ENCODE results near the gene ATAD3B.

DNA sequence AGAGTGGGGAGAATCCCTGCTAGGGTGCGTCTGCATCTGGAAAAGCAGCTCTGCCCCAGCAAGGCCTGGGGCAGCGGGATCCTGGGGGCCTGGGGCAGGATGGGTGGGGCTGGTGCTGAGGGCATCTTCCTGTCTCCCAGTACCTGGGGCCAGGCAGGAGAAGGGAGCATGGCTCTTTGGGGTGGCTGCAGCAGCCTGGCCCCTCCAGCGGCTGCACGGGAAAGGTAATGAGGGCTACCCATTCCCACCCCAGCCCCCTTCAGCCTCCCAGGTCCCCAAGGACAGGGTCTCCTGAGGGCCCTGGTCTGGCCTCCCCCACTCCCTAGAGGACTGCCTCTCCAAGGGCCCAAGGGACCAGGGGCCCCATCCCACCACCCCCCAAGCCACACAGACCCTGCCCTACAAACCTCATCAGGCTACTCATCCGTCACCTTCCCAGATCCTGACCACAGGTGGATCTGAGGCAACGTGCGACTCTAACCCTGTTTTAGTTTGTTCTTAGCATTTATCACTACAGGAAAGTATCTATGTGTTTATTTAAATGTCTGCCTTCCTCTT lies 49.6 kb upstream of the ATAD3B start:
- TF ChIP-seq, protein P1, sequence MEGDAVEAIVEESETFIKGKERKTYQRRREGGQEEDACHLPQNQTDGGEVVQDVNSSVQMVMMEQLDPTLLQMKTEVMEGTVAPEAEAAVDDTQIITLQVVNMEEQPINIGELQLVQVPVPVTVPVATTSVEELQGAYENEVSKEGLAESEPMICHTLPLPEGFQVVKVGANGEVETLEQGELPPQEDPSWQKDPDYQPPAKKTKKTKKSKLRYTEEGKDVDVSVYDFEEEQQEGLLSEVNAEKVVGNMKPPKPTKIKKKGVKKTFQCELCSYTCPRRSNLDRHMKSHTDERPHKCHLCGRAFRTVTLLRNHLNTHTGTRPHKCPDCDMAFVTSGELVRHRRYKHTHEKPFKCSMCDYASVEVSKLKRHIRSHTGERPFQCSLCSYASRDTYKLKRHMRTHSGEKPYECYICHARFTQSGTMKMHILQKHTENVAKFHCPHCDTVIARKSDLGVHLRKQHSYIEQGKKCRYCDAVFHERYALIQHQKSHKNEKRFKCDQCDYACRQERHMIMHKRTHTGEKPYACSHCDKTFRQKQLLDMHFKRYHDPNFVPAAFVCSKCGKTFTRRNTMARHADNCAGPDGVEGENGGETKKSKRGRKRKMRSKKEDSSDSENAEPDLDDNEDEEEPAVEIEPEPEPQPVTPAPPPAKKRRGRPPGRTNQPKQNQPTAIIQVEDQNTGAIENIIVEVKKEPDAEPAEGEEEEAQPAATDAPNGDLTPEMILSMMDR (IDR thresholded peaks at IDR 0.05; ENCODE audit: low read length), result no peak
- no peak for TF ChIP-seq EZH2 (IDR thresholded peaks at IDR 0.05; ENCODE audit: borderline replicate concordance, low read length)

All from OCI-LY1 (cell line).